ENCODE data around the gene GIMAP8. TPM values are rescaled to one million over a fixed set of nuclear protein-coding genes. Genes with fewer than 3 reads are reported as not detected.

The GIMAP8 gene
- total RNA-seq, 5 donors from 2014 or later (not counting 1 experiment from before 2014, with no cell fraction given), result 17.8 to 54.6 (median 50.1) TPM

- Histone ChIP-seq H3K27ac (ENCODE audit: low read length) (peak overlapping the region; percentile 39), H3K4me3 (ENCODE audit: control insufficient read depth in 1 of 2, extremely low read depth in 1 of 2, low read length in 1 of 2) (no peak overlapping the region), H3K36me3 (ENCODE audit: control insufficient read depth in 2 of 2, extremely low read depth in 1 of 2, insufficient read depth in 1 of 2, low read length in 1 of 2) (peaks cover 26 to 82% of the 10 kb centered on the region in 2 donors), H3K9me3 (no peaks in the 10 kb centered on the region), H3K4me1 (ENCODE audit: control insufficient read depth in 1 of 2, extremely low read depth in 1 of 2, insufficient read depth in 2 of 2, low read length in 2 of 2) (peaks cover 39 to 45% of the 10 kb centered on the region in 2 experiments), H3K27me3 (replicated peaks in 1 of 2; ENCODE audit: control insufficient read depth in 2 of 2, extremely low read depth in 1 of 2, insufficient read depth in 2 of 2, low read length in 1 of 2) (no peaks in the 10 kb centered on the region)
- no peak for ATAC-seq (replicated peaks in 1 of 4)
- WGBS (ENCODE audit: insufficient coverage), result 91% methylated on average over 4 of the region's 7 CpGs
- Mint-ChIP-seq H3K36me3 (peaks cover 92% of the 10 kb centered on the region), H3K27me3 (no peaks in the 10 kb centered on the region), H3K9me3 (peaks cover 0 to 8% (median 2%) of the 10 kb centered on the region in 3 donors), H3K27ac (peak overlapping the region; percentile 65 to 80), H3K4me3 (peak overlapping the region in 1 of 3 donors; percentile 24), H3K4me1 (peaks cover 83 to 93% (median 89%) of the 10 kb centered on the region in 3 donors)
- POLR2A ChIA-PET, result interaction anchor here (0.6 to 0.9 kb wide), 2 partner anchors 9 kb away, joined by 3 read pairs; no protein-coding TSS in a partner anchor
- CTCF ChIA-PET, result interaction anchor here in 1 of 2 donors (0.9 kb wide), 1 partner anchor 10 kb away, joined by 3 read pairs; no protein-coding TSS in a partner anchor
- DNase-seq, result no peak
Observed at GRCh38 chr7:150473902-150474301, 23.5 kb downstream of the GIMAP8 start.

GRCh38 chr7:150476285-150476684 lies 25.9 kb downstream of the GIMAP8 start:
- H3K4me3 ChIP-seq (ENCODE audit: control insufficient read depth in 1 of 2, extremely low read depth in 1 of 2, low read length in 1 of 2), result no peak overlapping the region
- peaks cover 71% of the 10 kb centered on the region for H3K36me3 Mint-ChIP-seq
- POLR2A ChIA-PET, result no interaction called here
- no peaks in the 10 kb centered on the region for H3K27me3 Mint-ChIP-seq
- DNase-seq (no peak), ATAC-seq (replicated peaks in 1 of 4) (no peak)
- H3K9me3 Mint-ChIP-seq, result peaks cover 0 to 8% (median 2%) of the 10 kb centered on the region in 3 donors
- peak overlapping the region; percentile 100 for H3K27ac Mint-ChIP-seq
- H3K4me3 Mint-ChIP-seq, result peak overlapping the region; percentile 34 to 76 (median 35)
- WGBS (ENCODE audit: insufficient coverage), result no CpG with 5 or more reads among the region's 3 CpGs
- H3K4me1 ChIP-seq (ENCODE audit: control insufficient read depth in 1 of 2, extremely low read depth in 1 of 2, insufficient read depth in 2 of 2, low read length in 2 of 2), result peaks cover 54 to 57% of the 10 kb centered on the region in 2 experiments
- peaks cover 26 to 66% of the 10 kb centered on the region in 2 donors for H3K36me3 ChIP-seq (ENCODE audit: control insufficient read depth in 2 of 2, extremely low read depth in 1 of 2, insufficient read depth in 1 of 2, low read length in 1 of 2)
- no peaks in the 10 kb centered on the region for H3K9me3 ChIP-seq
- CTCF ChIA-PET, result no interaction called here
- peak overlapping the region; percentile 97 for H3K27ac ChIP-seq (ENCODE audit: low read length)
- H3K4me1 Mint-ChIP-seq, result peaks cover 86 to 93% (median 90%) of the 10 kb centered on the region in 3 donors
- H3K27me3 ChIP-seq (replicated peaks in 1 of 2; ENCODE audit: control insufficient read depth in 2 of 2, extremely low read depth in 1 of 2, insufficient read depth in 2 of 2, low read length in 1 of 2), result no peaks in the 10 kb centered on the region

GRCh38 chr7:150476819-150477631 lies 26.6 kb downstream of the GIMAP8 start:
- H3K27me3 ChIP-seq (replicated peaks in 1 of 2; ENCODE audit: control insufficient read depth in 2 of 2, extremely low read depth in 1 of 2, insufficient read depth in 2 of 2, low read length in 1 of 2), result no peaks in the 10 kb centered on the region
- ChIA-PET POLR2A (no interaction called here), CTCF (interaction anchor here in 1 of 2 donors (0.5 kb wide), 1 partner anchor 147 kb away, joined by 4 read pairs; no protein-coding TSS in a partner anchor)
- Mint-ChIP-seq H3K9me3 (peaks cover 0 to 8% (median 2%) of the 10 kb centered on the region in 3 donors), H3K36me3 (peaks cover 65% of the 10 kb centered on the region), H3K27me3 (no peaks in the 10 kb centered on the region), H3K4me1 (peaks cover 87 to 96% (median 93%) of the 10 kb centered on the region in 3 donors), H3K27ac (peak overlapping the region; percentile 100), H3K4me3 (peak overlapping the region in 2 of 3 donors; percentile 25 to 76)
- H3K36me3 ChIP-seq (ENCODE audit: control insufficient read depth in 2 of 2, extremely low read depth in 1 of 2, insufficient read depth in 1 of 2, low read length in 1 of 2), result peaks cover 24 to 59% of the 10 kb centered on the region in 2 donors
- DNase-seq (peak in 4 of 35 experiments; percentile 24 to 38 (median 31)), ATAC-seq (replicated peaks in 1 of 4) (no peak)
- H3K27ac ChIP-seq (ENCODE audit: low read length), result peak overlapping the region; percentile 97
- WGBS (ENCODE audit: insufficient coverage), result 85% methylated on average over 13 of the region's 25 CpGs
- no peaks in the 10 kb centered on the region for H3K9me3 ChIP-seq
- H3K4me1 ChIP-seq (ENCODE audit: control insufficient read depth in 1 of 2, extremely low read depth in 1 of 2, insufficient read depth in 2 of 2, low read length in 2 of 2), result peaks cover 61 to 63% of the 10 kb centered on the region in 2 experiments
- peak overlapping the region in 1 of 2 donors; percentile 23 for H3K4me3 ChIP-seq (ENCODE audit: control insufficient read depth in 1 of 2, extremely low read depth in 1 of 2, low read length in 1 of 2)

GRCh38 chr7:150479023-150479716 lies 28.7 kb downstream of the GIMAP8 start:
- peaks cover 64 to 67% of the 10 kb centered on the region in 2 experiments for H3K4me1 ChIP-seq (ENCODE audit: control insufficient read depth in 1 of 2, extremely low read depth in 1 of 2, insufficient read depth in 2 of 2, low read length in 2 of 2)
- no peaks in the 10 kb centered on the region for H3K27me3 ChIP-seq (replicated peaks in 1 of 2; ENCODE audit: control insufficient read depth in 2 of 2, extremely low read depth in 1 of 2, insufficient read depth in 2 of 2, low read length in 1 of 2)
- ChIA-PET POLR2A (interaction anchor here (0.6 to 1.0 kb wide), 3 partner anchors 23 to 36 kb away, joined by 3 to 7 read pairs (median 3); partner anchors contain the start of gene GIMAP7 (in 1 of the 2)), CTCF (interaction anchor here in 1 of 2 donors (1.2 to 1.8 kb wide), 2 partner anchors 30 to 35 kb away, joined by 4 read pairs; partner anchors contain the start of gene GIMAP7)
- ATAC-seq (replicated peaks in 1 of 4), result peak; percentile 61 to 76 (median 68)
- peak overlapping the region; percentile 52 to 76 (median 63) for H3K4me3 Mint-ChIP-seq
- peaks cover 13 to 37% of the 10 kb centered on the region in 2 donors for H3K36me3 ChIP-seq (ENCODE audit: control insufficient read depth in 2 of 2, extremely low read depth in 1 of 2, insufficient read depth in 1 of 2, low read length in 1 of 2)
- no peak overlapping the region for H3K4me3 ChIP-seq (ENCODE audit: control insufficient read depth in 1 of 2, extremely low read depth in 1 of 2, low read length in 1 of 2)
- H3K9me3 ChIP-seq, result no peaks in the 10 kb centered on the region
- WGBS (ENCODE audit: insufficient coverage), result 63% methylated on average over 1 of the region's 3 CpGs
- DNase-seq, result peak in 29 of 35 experiments; percentile 19 to 74 (median 48)
- H3K27me3 Mint-ChIP-seq, result no peaks in the 10 kb centered on the region
- peaks cover 0 to 7% (median 2%) of the 10 kb centered on the region in 3 donors for H3K9me3 Mint-ChIP-seq
- H3K27ac ChIP-seq (ENCODE audit: low read length), result peak overlapping the region; percentile 97
- peaks cover 45% of the 10 kb centered on the region for H3K36me3 Mint-ChIP-seq
- peak overlapping the region; percentile 100 for H3K27ac Mint-ChIP-seq
- peaks cover 93 to 96% (median 96%) of the 10 kb centered on the region in 3 donors for H3K4me1 Mint-ChIP-seq

GRCh38 chr7:150481186-150481920 lies 30.9 kb downstream of the GIMAP8 start:
- ChIA-PET POLR2A (interaction anchor here (0.5 to 1.9 kb wide), 13 partner anchors 9 to 302 kb away, joined by 3 to 15 read pairs (median 4); partner anchors contain the start of genes GIMAP1 (in 2 of the 2) and GIMAP7 (in 1 of the 2)), CTCF (interaction anchor here (0.5 to 1.3 kb wide), 8 partner anchors 18 to 274 kb away, joined by 3 to 8 read pairs (median 4); partner anchors contain the start of gene GIMAP7 (in 1 of the 2))
- ATAC-seq (replicated peaks in 1 of 4) (peak; percentile 54 to 73 (median 68)), DNase-seq (peak in 34 of 35 experiments; percentile 18 to 76 (median 51))
- no peaks in the 10 kb centered on the region for H3K27me3 Mint-ChIP-seq
- no peaks in the 10 kb centered on the region for H3K9me3 ChIP-seq
- H3K36me3 ChIP-seq (ENCODE audit: control insufficient read depth in 2 of 2, extremely low read depth in 1 of 2, insufficient read depth in 1 of 2, low read length in 1 of 2), result peaks cover 12 to 24% of the 10 kb centered on the region in 2 donors
- H3K4me1 ChIP-seq (ENCODE audit: control insufficient read depth in 1 of 2, extremely low read depth in 1 of 2, insufficient read depth in 2 of 2, low read length in 2 of 2), result peaks cover 73 to 77% of the 10 kb centered on the region in 2 experiments
- peaks cover 30% of the 10 kb centered on the region for H3K36me3 Mint-ChIP-seq
- peaks cover 98 to 99% (median 98%) of the 10 kb centered on the region in 3 donors for H3K4me1 Mint-ChIP-seq
- H3K27me3 ChIP-seq (replicated peaks in 1 of 2; ENCODE audit: control insufficient read depth in 2 of 2, extremely low read depth in 1 of 2, insufficient read depth in 2 of 2, low read length in 1 of 2), result no peaks in the 10 kb centered on the region
- peak overlapping the region in 1 of 2 donors; percentile 24 for H3K4me3 ChIP-seq (ENCODE audit: control insufficient read depth in 1 of 2, extremely low read depth in 1 of 2, low read length in 1 of 2)
- H3K27ac ChIP-seq (ENCODE audit: low read length), result peak overlapping the region; percentile 97
- WGBS (ENCODE audit: insufficient coverage), result no CpG with 5 or more reads among the region's 9 CpGs
- peak overlapping the region; percentile 100 for H3K27ac Mint-ChIP-seq
- peaks cover 0 to 3% (median 2%) of the 10 kb centered on the region in 3 donors for H3K9me3 Mint-ChIP-seq
- peak overlapping the region; percentile 76 to 85 (median 76) for H3K4me3 Mint-ChIP-seq
